Measurements from ENCODE around the gene TIMM23.

DNA sequence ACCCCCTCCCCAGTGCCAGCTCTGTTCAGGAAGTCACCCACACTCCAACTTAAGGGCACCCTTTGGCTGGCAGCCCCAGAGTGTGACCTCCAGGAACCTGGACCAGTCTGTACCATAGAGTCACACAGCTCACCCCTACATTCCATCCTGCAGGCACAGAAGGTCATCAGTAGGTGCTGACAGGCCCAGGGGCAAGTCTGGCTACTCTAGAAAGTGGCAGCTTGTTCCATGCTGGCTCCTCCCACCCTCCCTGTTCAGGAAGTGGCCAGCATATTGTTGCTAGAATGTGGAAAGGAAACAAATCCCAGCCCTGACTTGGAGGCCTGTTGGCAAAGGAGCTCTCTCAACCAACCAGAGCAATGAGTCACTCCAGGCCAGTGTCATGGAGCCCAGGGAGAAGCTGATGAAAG lies 61.3 kb downstream of the TIMM23 start:
- TF ChIP-seq, protein P1, sequence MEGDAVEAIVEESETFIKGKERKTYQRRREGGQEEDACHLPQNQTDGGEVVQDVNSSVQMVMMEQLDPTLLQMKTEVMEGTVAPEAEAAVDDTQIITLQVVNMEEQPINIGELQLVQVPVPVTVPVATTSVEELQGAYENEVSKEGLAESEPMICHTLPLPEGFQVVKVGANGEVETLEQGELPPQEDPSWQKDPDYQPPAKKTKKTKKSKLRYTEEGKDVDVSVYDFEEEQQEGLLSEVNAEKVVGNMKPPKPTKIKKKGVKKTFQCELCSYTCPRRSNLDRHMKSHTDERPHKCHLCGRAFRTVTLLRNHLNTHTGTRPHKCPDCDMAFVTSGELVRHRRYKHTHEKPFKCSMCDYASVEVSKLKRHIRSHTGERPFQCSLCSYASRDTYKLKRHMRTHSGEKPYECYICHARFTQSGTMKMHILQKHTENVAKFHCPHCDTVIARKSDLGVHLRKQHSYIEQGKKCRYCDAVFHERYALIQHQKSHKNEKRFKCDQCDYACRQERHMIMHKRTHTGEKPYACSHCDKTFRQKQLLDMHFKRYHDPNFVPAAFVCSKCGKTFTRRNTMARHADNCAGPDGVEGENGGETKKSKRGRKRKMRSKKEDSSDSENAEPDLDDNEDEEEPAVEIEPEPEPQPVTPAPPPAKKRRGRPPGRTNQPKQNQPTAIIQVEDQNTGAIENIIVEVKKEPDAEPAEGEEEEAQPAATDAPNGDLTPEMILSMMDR (conservative IDR thresholded peaks at IDR 0.05 in 1 of 2, IDR thresholded peaks at IDR 0.05 in 1 of 2; ENCODE audit: low read depth in 1 of 2, low read length in 2 of 2), result no peak
- TF ChIP-seq EZH2 (IDR thresholded peaks at IDR 0.05; ENCODE audit: low read length, missing control alignments), result no peak

All from fibroblast of lung (primary cell).